ENCODE results near the gene LIF.
"Not testable (repeated sequence)": the region's sequence is repeated elsewhere in the genome, so short reads cannot be mapped to it uniquely, and the experiment has no call there.

Gene LIF

DNA sequence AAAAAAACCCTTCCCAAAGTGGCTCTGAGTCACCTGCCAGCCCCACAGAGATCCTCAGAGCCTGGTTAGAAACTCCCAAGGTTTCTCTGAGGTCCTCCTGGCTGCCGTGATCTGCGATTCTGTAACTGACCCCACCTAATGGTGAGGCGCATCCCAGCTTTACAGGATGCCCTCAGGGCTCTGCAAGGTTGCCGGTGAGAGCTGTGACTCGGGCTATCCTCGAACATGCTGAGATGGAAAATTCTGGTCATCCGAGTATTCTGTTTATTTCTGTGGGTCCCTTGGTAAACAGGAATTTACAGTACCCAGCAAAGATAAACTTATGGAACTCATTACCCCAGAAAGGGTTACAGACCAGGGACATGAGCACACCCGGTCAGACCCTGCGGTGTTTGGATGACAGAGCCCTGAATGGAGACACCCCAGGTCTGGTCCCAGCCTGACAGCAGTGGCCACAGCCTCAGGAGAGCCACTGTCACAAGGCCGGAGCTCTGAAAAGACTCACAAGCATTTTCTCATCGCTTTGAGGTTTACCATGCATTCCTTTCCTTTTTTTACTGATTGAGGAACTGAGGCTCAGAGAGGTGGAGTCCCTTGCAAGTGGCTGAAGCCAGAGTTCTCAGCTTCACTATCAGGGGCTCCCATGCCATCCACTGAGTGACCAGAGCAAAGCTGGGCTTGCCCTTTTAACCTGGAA, 22.2 kb downstream of the LIF start:
- no peak for DNase-seq

DNA sequence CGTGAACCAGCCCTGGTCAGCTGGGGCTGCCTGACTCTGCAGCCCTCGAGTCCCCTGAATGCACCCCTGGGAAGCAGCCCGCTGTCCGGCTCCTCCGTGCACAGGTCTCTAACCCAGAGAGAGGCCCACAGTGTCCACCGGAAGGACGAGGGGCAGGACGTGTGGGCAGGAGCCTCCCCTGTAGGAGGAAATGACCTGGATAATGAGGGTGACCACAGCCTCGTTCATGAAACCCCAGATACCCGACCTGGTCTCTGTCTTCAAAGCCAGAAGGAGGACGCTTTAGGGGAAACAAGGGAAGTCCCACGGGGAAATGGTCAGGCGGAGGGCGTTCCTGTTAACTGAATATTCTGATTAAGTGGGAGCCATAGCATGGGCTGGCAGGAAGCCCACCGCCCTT, 23.3 kb downstream of the LIF start:
- no peak for DNase-seq

DNA sequence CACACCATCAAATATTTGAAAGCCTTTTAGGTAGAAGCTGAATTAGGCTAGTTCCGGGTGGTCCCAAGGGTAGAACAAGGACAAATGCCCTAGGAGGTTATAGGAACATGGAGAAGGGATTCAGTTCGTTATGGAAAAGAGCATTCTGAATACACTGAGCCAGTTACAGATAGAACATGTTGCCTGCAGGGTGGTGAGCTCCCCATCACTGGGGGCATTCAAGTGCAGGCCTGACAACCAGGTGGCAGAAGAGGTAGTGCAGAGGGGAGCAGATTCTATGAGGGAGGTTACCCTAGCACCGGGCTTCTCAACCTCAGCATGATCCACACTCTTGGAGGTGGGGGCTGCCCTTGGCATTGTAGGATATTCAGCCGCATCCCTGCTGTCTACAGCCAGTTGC, 24.2 kb downstream of the LIF start:
- DNase-seq = no peak

DNA sequence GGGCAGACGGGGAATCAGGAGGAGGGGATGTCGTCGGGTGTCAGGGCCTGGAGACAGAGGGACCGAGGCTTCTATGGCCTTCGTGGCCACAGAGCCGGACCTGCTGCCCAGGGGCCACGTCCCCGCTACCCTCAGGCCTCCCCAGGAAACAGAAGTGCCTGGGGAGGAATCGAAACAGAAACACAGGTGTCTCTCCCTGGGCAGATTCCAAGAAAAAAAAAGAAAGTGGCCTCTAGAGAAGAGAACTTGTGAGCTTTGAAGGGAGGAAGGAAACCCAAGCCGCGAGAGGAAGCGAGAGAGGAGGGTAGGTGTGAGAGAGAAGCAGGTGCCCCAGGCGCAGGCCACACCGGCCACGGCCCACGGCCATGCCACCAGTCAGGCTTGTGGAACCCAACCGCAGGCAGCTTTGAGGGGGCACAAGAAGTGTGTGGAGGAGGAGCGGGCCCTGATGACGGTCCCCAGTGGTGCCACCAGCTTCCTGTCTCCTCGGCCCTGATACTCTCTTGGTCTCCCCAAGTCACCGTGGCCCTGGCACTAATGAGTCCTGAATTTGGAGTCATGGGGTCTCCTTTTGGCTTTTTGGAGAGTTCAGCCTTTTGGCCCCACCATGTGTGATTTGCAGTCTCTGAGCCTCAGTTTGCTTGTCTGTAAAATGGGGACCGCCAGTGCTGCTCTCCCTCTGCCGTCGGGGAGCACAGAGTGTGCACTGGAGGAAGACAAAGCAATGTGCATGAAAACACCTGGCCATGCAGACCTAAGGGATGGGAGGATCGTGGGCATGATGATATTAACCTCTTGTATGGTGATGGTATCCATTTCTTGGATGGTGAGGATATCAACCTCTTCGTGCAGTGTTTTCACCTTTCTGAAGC, 25.2 kb downstream of the LIF start:
- DNase-seq = no peak

DNA sequence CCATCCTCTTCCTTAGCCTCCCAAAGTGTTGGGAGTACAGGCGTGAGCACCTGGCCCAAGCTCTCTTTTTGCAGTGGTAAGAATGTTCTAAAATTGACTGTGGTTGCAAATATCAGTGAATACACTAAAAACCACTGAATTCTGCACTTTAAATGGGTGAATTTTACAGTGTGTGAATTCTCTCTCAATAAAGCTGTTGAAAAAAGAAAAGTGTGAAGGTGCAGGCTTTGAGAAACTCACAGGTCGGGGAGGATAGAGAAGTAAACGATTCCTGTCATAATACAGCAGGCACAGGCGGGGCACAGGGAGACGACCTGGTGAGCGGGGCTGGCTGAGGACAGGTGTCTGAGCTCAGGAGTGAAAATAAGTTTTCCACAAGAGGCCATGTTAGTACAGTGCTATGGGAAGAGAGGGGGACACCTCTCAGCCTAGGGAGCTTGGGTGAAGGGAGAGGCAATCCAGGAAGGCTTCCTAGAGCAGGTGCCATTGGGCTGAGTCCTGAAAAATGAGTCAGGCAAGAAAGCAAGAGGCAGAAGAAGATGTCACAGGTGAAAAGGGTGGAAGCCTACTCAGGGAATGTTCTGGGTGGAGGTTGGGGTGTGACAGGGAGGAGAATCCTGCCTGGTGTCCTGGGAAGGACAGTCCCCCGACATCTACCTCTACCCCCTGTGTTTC, 26.1 kb downstream of the LIF start:
- no peak for DNase-seq

DNA sequence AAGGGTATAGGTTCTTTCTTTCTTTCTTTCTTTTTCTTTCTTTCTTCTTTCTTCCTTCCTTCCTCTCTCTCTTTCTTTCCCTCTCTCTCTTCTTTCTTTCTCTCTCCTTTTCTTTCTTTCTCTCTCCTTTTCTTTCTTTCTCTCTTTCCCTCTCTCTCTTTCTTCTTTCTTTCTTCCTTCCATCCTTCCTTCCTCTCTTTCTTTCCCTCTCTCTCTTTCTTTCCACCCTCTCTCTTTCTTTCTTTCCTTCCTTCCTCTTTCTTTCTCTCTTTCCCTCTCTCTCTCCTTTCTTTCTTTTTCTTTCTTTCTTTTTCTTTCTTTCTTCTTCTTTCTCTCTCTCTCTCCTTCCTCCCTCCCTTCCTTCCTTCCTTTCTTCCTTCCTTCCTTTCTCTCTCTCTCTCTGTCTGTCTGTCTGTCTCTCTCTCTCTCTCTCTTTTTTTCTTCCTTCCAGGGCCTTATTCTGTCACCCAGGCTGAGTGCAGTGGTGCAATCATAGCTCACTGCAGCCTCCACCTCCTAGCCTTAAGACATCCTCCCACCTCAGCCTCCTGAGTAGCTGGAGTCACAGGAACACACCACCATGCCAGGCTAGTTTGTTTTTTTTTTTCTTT, 26.8 kb downstream of the LIF start:
- no peak for DNase-seq

DNA sequence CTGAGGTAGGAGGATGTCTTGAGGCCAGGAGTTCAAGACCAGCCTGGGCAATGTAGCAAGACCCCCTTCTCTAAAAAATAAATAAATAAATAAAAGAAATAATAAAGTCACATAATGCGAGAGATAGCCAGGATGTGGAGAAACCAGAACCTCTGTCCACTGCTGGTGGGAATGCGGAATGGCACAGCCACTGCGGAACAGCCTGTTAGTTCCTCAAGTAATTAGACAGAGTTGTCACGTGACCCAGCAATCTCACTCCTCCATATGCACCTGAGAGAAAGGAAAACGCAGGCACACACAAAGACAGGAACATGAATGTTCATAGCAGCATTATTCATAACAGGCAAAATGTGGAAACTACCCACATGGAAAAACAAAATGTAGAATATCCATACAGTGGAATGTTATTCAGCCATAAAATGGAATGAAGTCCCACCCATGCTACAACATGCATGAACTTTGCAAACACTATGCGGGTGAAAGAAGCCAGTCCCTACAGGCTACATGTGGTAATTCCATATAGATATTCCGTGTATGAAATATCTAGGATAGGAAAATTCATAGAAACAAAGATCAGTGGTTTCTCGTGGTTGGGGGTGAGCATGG, 27.4 kb downstream of the LIF start:
- no peak for DNase-seq

DNA sequence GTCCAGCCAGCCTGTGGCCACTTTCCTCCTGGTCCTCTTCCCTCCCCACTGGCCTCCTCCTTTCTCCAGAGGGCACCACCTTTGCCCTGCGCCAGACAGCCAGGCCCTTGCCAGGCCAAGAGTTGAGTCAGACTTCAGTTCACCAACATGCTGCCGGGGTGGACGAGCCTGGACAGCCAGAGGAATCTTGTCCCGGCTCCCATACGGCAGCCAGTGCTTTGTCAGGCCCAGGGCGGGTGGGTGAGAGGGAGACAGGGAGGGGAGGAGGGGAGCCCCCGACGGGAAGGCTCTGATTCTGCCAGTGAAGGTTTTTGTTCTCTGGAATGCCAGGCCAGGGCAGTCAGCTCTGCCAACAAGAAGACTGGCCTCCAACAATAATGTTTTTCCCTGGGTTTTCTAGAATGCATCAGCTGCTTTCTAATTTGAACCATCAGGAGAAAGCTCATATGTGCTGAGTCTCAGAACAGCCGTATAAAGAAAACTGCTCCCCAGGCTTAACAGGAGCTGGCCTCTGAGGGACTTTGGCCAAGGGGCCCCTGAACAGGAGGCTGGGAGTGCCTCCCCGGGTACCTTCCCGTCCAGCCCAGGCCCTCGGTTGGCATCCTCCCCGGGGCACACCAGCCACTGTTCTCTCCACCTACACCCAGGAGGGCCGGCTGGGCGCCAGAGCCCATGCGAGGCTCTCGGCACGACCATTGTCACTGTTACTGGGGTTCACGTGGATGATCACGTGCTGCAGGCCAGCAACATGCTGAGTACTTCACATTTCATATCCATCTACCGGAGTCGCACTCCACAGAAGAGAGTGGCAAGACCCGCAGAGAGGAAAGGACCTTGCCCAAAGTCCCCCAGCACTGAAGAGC, 28.6 kb downstream of the LIF start:
- DNase-seq = no peak

DNA sequence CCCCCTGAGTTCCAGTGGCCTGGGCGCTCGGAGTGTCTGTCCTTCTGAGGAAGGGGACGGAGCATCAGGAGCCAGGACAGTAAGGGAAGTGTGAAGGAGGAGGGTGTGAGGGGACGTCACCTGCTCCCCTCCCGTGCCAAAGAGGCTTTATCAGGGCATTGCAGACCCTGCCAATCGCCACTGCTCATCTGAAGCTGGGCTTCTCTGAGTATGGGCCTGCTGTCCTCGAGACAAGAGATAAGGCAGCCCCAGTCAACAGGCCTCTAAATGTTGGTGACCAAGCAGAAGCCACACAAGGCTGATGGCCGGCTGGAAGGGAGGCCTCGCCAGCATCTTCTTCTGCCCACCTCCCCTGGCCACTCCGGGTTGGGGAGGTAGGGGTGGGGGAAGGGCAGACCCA, 29.8 kb downstream of the LIF start:
- no peak for DNase-seq

DNA sequence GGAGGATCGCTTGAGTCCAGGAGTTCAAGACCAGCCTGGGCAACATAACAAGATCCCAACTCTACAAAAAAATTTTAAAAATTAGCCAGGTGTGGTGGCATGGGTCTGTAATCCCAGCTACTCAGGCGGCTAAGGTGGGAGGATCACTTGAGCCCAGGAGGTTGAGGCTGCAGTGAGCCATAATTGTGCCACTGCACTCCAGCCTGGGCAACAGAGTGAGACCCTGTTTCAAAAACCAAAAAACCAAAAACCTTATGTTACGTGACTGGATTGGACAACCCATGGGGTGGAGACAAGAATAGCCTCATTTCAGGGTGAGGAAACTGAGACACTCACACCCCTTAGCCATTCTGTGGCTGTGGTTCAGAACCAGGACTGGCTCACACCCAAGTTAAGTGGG, 30.3 kb downstream of the LIF start:
- DNase-seq = not testable (repeated sequence)

DNA sequence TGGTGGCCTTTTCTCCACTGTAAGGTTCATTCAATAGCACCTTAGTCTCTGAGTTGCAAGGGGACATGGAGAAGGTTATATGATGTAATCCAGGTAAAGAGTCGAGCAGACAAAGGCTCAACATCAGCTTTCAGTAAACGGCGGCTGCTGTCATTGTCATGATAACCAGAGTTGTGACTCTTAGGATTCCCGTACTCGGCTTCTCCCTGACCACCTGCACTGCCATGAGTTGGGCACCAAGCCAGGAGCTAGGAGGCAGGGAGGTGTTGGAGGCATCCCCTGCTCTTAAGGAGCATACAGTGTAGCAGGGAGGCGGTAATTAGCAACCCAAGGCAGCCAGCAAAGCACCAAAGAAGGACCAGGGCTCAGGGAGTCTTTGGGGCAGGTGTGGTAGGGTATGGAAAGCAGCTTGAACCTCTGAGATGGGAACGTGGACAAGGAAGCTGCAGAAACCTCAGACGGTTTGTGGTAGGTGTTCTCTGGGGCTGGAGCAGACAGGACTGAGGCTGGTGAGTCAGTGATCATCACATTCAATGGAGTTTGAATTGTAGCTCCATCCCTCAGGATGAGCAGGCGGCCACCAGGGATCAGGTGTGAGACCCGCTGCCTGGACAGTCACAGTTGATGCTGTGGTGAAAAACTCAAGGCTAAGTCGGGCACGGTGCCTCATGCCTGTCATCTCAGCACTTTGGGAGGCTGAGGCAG, 31.7 kb downstream of the LIF start:
- DNase-seq = no peak

DNA sequence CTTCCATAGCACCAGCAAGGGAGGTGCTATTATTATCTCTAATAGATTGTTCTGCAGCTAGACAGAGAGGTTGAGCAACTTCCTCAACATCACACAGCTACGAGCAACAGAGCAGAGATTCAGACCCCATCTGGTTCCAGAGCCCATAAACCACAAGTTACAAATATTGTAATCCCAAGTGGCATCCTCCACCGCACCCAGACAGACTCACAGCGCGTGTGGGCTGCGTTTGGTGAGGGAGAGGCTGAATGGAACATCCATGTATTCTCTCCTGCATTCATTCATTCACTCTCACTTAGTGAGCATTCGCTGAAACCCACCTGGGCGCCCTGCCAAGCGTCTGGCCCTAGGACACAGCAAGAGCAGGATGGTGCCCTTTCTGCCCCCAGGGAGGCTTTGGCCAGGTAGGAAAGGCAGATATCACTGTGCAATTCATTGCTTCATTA, 33.5 kb downstream of the LIF start:
- peak in 1 of 2 experiments; percentile 12 for DNase-seq

DNA sequence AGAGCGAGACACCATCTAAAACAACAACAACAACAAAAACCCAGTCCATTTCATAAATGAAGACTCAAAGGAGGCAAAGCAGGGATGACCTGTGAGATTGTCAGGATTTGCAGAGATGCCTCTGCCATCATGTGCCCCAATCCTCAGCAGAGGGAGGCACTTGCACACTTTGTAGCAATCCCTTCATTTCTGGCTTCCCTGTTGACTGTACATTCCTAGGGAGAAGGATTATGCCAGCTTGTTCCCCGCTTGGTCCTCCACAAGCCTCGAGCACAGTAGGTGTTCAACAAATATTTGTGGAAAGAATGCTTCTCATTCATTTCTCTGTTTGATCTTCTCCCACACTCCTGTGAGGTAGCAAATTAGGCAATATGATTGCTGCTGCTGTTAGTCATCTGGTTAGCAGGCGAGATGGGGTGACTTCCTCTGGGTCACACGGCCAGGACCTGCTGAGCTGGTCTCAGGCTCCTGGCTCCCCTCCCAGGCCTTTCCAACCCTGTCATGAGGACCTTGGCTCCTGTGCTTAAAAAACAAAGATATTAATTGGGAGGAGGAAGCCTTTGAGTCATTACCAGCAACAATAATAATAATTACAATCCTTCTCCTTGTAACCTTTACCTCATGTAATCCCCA, 34.1 kb downstream of the LIF start:
- peak; percentile 34 to 46 for DNase-seq

DNA sequence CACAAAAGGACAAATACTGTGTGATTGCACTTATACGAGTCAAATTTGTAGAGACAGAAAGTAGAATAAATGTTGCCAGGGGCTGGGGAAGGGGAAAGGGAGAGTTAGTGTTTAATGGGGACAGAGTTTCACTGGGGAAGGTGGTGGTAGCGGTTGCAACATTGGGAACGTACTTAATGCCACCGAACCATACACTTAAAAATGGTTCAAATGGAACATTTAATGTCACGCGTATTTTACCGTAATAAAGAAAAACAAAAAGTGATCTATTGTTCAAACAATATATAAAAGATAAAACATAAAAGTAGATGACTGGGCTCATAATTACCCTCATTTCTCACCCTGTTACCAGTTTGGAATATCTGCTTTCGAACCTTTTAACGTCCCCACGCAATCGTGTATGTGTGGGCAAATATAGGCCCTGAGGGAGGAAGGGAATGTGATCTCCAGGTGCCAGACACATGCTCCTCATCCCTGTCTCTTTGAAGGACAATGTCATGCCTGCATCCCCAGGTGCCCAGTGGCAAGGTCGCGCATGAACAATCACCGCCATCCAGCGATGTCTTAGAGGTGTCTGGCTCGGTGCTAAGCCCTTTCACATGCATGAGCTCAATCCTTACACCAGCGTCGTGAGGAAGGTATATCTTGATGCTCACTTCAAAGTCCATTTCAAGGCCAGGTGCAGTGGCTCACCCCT, 35.3 kb downstream of the LIF start:
- DNase-seq = no peak

DNA sequence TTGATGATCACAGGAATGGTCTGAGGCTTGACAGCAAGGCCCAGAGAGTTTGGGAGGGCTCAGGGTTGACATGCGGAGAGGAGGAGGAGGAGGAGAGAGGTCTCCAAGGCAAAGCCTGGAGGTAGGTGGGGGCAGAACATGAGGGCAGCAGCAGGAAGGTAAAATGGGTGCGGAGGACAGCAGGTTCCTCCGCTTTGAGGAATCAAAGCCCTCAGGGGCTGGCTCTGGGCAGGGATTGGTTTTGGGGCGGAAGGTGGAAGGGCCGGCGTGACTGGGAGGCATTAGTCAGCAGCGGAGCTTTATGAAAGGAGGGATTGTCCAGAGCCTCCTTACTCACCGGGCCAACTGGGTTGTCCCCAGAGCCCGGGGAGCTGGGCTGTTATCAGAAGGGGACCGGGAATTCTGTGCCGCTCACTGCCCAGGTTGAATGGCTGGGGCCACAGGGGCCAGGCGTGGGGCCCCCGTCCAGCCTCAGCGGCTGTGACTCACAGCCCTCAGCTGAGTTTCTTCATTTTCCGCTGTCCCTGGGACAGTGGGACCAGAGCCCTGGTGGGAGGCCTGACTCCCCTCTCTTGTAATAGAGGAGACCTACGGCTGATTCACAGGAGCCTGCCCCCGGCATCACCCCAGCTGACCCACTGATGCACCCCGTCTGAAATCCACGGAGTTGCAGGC, 36.2 kb downstream of the LIF start:
- DNase-seq = no peak

DNA sequence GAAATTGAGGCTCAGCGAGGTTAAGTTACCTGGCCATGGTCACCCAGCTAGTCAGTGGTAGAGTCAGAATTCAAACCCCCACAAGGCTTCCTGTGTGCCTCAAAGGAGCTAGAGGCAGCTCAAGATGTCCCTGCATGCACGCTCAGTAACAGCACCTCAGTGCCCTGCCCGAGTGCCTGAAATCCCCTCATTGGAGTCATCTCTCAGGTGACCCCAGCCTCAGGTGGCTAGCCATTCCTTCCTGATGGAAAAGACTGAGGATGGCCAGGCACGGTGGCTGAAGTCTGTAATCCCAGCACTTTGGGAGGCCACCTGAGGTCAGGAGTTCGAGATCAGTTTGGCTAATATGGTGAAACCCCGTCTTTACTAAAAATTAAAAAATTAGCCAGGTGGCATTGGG, 36.9 kb downstream of the LIF start:
- no peak for DNase-seq

DNA sequence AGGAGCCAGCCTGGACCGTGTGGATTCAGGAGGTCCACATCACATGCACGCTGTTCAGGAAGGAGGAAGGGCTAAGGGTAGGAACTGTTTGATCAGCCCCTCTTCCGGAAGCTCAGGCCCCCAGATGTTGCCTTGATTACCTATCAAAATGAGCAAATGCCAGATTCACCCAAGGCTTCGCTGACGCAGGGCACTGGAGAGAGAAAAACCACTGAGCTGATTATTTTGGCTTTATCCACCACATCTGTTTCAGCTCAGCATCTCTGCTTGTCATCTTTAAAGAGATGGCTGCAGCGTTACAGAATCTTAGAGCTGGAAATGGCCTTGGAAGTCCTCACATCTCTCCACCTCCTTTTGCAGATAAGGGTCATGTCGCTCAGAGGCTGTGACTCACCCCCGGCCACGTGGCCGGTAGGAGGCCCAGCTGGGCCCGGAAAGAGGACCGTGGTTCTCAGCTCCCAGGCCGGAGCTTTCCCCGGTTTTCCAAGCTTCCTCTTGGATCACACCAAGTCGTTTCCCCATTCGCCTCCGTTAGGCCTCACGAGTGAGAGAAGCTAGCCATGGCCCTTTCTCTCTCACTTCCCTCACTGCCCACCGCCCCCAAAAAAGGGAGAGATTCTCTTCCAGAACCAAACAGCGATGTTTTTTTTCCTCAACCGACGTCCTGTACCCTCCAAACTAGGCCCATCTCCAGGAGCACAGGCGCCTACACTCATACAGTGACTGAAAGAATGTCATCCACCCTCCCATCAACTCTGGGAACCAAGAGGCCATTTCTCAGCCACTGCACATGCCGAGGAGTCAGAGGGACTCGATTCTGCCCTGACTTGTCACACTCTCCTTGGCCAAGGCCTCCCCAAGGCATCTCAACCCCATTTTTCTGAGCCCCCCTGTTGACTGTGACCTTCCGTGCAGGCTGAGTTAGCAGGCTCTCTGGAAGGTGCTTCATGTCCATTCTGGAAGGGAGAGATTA, 37.6 kb downstream of the LIF start:
- no peak for DNase-seq

DNA sequence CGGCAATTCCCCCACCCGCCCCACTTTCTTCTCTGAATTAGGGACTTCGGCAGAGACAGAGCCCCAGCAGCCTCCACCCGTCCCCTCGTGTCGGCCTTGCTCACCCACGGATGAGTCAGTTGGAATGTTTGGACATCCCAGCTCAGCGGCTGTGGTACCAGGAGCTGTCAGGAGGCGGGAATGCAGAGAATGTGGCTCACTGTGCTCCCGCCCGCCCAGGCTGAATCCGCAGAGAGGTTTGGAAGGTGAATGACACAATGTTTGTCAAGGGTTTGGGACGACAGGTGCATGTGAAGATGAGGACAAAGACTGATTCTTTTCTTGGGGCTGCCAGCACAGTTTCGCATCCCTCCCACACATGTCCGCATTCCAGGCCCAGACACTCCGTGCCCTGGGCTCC, 39.6 kb downstream of the LIF start:
- no peak for DNase-seq

Data from AML-193 (cell line).